ENCODE data around the gene STIMATE. TPM values are rescaled to one million over a fixed set of nuclear protein-coding genes. Genes with fewer than 3 reads are reported as not detected.

Gene STIMATE
- polyA plus RNA-seq, 1 donor from 2014 or later, result 14.6 TPM

DNA sequence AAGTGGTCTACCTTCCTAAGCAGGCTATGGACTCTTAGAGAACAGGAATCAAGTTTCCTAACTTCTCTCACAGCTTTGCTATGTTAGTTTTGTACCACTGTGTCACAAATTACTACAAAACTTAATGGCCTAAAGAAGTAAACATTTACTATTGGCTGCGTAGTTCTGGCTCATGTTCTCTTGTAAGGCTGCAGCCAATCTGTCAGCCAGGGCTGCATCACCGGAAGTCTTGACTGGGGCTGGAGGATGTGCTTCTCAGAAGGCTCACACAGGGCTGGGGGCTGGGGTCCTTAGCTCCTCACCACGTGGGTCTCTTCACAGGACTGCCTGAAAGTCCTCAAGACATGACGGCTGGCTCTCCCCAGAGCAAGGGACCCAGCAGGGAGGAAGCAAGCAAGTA, 15.5 kb downstream of the STIMATE start:
- H2AFZ ChIP-seq (ENCODE audit: low read depth, low read length), result no peak overlapping the region
- no peak overlapping the region for H3K9ac ChIP-seq (ENCODE audit: low read length)
- H3F3A ChIP-seq (ENCODE audit: insufficient read depth, low read length, poor library complexity, severe bottlenecking), result no peaks in the 10 kb centered on the region
- no peaks in the 10 kb centered on the region for H3K9me3 ChIP-seq (ENCODE audit: low read length)
- no peak overlapping the region for H3K4me3 ChIP-seq (ENCODE audit: low read length)
- H3K4me2 ChIP-seq (ENCODE audit: low read length), result no peak overlapping the region
- H4K20me1 ChIP-seq (ENCODE audit: insufficient read depth), result no peaks in the 10 kb centered on the region
- no peaks in the 10 kb centered on the region for H3K27me3 ChIP-seq (ENCODE audit: insufficient read depth, low read depth, low read length)
- H3K79me2 ChIP-seq (replicated peaks; ENCODE audit: insufficient read depth, low read length), result peaks cover 2% of the 10 kb centered on the region
- H3K36me3 ChIP-seq (ENCODE audit: insufficient read depth, low read length), result peaks cover 3% of the 10 kb centered on the region
- TF ChIP-seq REST (IDR thresholded peaks at IDR 0.05; ENCODE audit: borderline replicate concordance) (no peak), TAF1 (IDR thresholded peaks at IDR 0.05; ENCODE audit: low read depth) (no peak), EZH2 (IDR thresholded peaks at IDR 0.05; ENCODE audit: borderline replicate concordance, insufficient read depth, low read length, poor library complexity, severe bottlenecking) (no peak), EP300 (conservative IDR thresholded peaks at IDR 0.05; ENCODE audit: poor library complexity, severe bottlenecking) (no peak)
- no peaks in the 10 kb centered on the region for H3K9me2 ChIP-seq (ENCODE audit: insufficient read depth, low read length)
- H3K27ac ChIP-seq (ENCODE audit: low read length), result no peak overlapping the region

- peaks cover 3% of the 10 kb centered on the region for H3K36me3 ChIP-seq (ENCODE audit: insufficient read depth, low read length)
- no peaks in the 10 kb centered on the region for H3K9me3 ChIP-seq (ENCODE audit: low read length)
- TF ChIP-seq TAF1 (IDR thresholded peaks at IDR 0.05; ENCODE audit: low read depth), result no peak
- TF ChIP-seq RAD21 (conservative IDR thresholded peaks at IDR 0.05), result no peak
- no peak for TF ChIP-seq EZH2 (IDR thresholded peaks at IDR 0.05; ENCODE audit: borderline replicate concordance, insufficient read depth, low read length, poor library complexity, severe bottlenecking)
- TF ChIP-seq MXI1 (conservative IDR thresholded peaks at IDR 0.05; ENCODE audit: poor library complexity, severe bottlenecking), result no peak
- no peak for TF ChIP-seq REST (IDR thresholded peaks at IDR 0.05; ENCODE audit: borderline replicate concordance)
- TF ChIP-seq EP300 (conservative IDR thresholded peaks at IDR 0.05; ENCODE audit: poor library complexity, severe bottlenecking), result no peak
- no peak for TF ChIP-seq POLR2AphosphoS5 (IDR thresholded peaks at IDR 0.05)
- no peak for TF ChIP-seq SMC3 (conservative IDR thresholded peaks at IDR 0.05; ENCODE audit: poor library complexity)
- TF ChIP-seq, protein P1, sequence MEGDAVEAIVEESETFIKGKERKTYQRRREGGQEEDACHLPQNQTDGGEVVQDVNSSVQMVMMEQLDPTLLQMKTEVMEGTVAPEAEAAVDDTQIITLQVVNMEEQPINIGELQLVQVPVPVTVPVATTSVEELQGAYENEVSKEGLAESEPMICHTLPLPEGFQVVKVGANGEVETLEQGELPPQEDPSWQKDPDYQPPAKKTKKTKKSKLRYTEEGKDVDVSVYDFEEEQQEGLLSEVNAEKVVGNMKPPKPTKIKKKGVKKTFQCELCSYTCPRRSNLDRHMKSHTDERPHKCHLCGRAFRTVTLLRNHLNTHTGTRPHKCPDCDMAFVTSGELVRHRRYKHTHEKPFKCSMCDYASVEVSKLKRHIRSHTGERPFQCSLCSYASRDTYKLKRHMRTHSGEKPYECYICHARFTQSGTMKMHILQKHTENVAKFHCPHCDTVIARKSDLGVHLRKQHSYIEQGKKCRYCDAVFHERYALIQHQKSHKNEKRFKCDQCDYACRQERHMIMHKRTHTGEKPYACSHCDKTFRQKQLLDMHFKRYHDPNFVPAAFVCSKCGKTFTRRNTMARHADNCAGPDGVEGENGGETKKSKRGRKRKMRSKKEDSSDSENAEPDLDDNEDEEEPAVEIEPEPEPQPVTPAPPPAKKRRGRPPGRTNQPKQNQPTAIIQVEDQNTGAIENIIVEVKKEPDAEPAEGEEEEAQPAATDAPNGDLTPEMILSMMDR (IDR thresholded peaks at IDR 0.05; ENCODE audit: poor library complexity, severe bottlenecking), result no peak
- no peaks in the 10 kb centered on the region for H3K27me3 ChIP-seq (ENCODE audit: insufficient read depth, low read depth, low read length)
- no peaks in the 10 kb centered on the region for H3K79me2 ChIP-seq (replicated peaks; ENCODE audit: insufficient read depth, low read length)
- no peaks in the 10 kb centered on the region for H4K20me1 ChIP-seq (ENCODE audit: insufficient read depth)
- H3K4me3 ChIP-seq (ENCODE audit: low read length), result no peak overlapping the region
- no peak overlapping the region for H2AFZ ChIP-seq (ENCODE audit: low read depth, low read length)
- no peak overlapping the region for H3K9ac ChIP-seq (ENCODE audit: low read length)
- H3K27ac ChIP-seq (ENCODE audit: low read length), result no peak overlapping the region
- no peaks in the 10 kb centered on the region for H3F3A ChIP-seq (ENCODE audit: insufficient read depth, low read length, poor library complexity, severe bottlenecking)
- H3K4me2 ChIP-seq (ENCODE audit: low read length), result no peak overlapping the region
- H3K9me2 ChIP-seq (ENCODE audit: insufficient read depth, low read length), result no peaks in the 10 kb centered on the region
These were observed 16.9 kb downstream of the STIMATE start for GRCh38 chr3:52880474-52880873.

Measured in neural cell (in vitro differentiated cells).